Measurements from ENCODE around the gene CATSPERZ.

The CATSPERZ gene

DNA sequence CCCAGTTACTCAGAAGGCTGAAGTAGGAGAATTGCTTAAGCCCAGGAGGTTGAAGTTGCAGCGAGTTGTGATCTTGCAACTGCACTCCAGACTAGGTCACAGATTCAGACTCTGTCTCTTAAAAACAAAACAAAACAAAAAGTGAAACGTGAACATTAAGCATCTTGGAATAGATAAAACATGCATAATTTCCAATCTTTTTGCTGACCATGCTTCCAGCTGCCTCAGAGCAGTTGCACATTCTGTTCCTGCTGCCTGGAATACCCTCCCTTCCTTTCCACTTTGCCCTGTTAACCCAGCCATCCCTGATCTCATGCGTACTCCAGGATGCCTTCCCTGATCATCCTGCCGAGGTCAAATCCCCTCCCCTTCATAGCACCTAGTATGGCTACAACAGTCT lies 39.1 kb downstream of the CATSPERZ start:
- no peak overlapping the region for H2AFZ ChIP-seq (ENCODE audit: low read length)
- H3K14ac ChIP-seq (ENCODE audit: low read length): no peak overlapping the region
- no peaks in the 10 kb centered on the region for H3K36me3 ChIP-seq (replicated peaks in 1 of 2; ENCODE audit: control insufficient read depth in 2 of 2, insufficient read depth in 2 of 2, low read length in 2 of 2)
- H4K8ac ChIP-seq (ENCODE audit: low read depth, low read length): no peak overlapping the region
- no peak overlapping the region for H2BK15ac ChIP-seq (ENCODE audit: low read length)
- no peak overlapping the region for H2BK120ac ChIP-seq (ENCODE audit: low read depth, low read length)
- H3K9me3 ChIP-seq (replicated peaks in 1 of 2; ENCODE audit: control insufficient read depth in 2 of 2, insufficient read depth in 1 of 2, low read depth in 1 of 2, low read length in 2 of 2): no peaks in the 10 kb centered on the region
- H3K23ac ChIP-seq (ENCODE audit: low read depth, low read length, poor library complexity): no peak overlapping the region
- DNase-seq (ENCODE audit: low spot score): no peak
- H2AK5ac ChIP-seq (ENCODE audit: low read depth, low read length): no peak overlapping the region
- H2BK12ac ChIP-seq (ENCODE audit: low read length): peak overlapping the region; percentile 87
- no peak overlapping the region for H3K18ac ChIP-seq (ENCODE audit: low read length)
- peaks cover 0 to 41% (median 11%) of the 10 kb centered on the region in 3 experiments for H3K27me3 ChIP-seq (ENCODE audit: control insufficient read depth in 3 of 3, insufficient read depth in 3 of 3, low read depth in 1 of 3, low read length in 3 of 3)
- H3K4me3 ChIP-seq (ENCODE audit: low read length in 2 of 2): no peak overlapping the region
- no peak overlapping the region for H4K91ac ChIP-seq (ENCODE audit: low read depth, low read length, poor library complexity)
- H3K4me1 ChIP-seq (ENCODE audit: control insufficient read depth in 2 of 2, insufficient read depth in 1 of 2, low read depth in 1 of 2, low read length in 2 of 2): peaks cover 6 to 17% of the 10 kb centered on the region in 2 donors
- WGBS, 2 donors (ENCODE audit: extremely low coverage in 2 of 2, insufficient read length in 2 of 2, insufficient replicate concordance in 1 of 2): no CpG with 5 or more reads among the region's 4 CpGs
- peaks cover 1% of the 10 kb centered on the region for H3K79me1 ChIP-seq (ENCODE audit: low read depth, low read length)
- H3K4me2 ChIP-seq (ENCODE audit: insufficient read depth, low read length, poor library complexity, severe bottlenecking): no peak overlapping the region
- H3K27ac ChIP-seq (replicated peaks; ENCODE audit: low read length): no peak overlapping the region
- H2BK5ac ChIP-seq (ENCODE audit: low read length): no peak overlapping the region
- no peak overlapping the region for H3K9ac ChIP-seq (ENCODE audit: low read depth, low read length, poor library complexity)
- H3K4ac ChIP-seq (ENCODE audit: low read length): no peak overlapping the region

DNA sequence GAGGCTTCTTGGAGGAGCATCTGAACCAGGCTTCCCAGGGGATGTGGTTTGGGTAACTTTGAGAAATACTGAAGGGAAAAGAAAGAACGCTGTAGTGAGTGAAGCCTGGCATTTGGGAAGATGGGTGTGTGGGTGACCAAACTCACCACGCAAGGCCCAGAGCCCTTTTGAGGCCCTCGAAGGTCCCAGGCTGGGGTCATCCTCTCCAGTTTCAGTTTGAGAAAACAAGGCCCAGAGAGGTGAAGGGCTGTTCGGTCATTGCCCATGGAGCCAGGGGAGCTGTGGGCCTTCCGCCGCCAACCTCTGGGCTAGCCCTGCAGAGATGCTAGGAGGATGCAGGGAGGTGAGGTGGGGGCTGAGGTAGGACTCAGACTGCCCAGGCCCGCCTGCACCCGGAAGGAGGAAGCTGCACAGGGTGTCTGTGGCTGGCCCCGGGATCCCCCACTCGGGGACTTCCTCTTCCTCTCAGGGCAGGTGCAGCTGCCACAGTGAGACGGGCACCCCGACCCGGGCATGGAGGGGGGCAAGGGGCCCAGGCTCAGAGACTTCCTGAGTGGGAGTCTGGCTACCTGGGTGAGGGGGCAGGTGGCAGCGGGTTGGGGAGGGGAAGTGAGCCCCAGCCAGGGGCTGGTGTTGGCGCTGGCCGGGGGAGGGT lies 39.7 kb downstream of the CATSPERZ start, which contains the start of gene CCDC88B:
Gene CCDC88B, plus strand, starts transcription at position 451 of the 655 bp plus-strand sequence. Its CDS starts 63 bp downstream, at position 514.
- Histone ChIP-seq H3K36me3 (replicated peaks in 1 of 2; ENCODE audit: control insufficient read depth in 2 of 2, insufficient read depth in 2 of 2, low read length in 2 of 2) (no peaks in the 10 kb centered on the region), H2AFZ (ENCODE audit: low read length) (peak within 1 kb of the TSS; percentile 11), H3K4ac (ENCODE audit: low read length) (no peak within 1 kb of the TSS), H3K4me1 (ENCODE audit: control insufficient read depth in 2 of 2, insufficient read depth in 1 of 2, low read depth in 1 of 2, low read length in 2 of 2) (peaks cover 6 to 17% of the 10 kb centered on the region in 2 donors), H2BK120ac (ENCODE audit: low read depth, low read length) (no peak within 1 kb of the TSS), H3K9ac (ENCODE audit: low read depth, low read length, poor library complexity) (peak within 1 kb of the TSS; percentile 21), H3K4me3 (ENCODE audit: low read length in 2 of 2) (peak within 1 kb of the TSS in 1 of 2 donors; percentile 75), H3K9me3 (replicated peaks in 1 of 2; ENCODE audit: control insufficient read depth in 2 of 2, insufficient read depth in 1 of 2, low read depth in 1 of 2, low read length in 2 of 2) (no peaks in the 10 kb centered on the region), H2BK5ac (ENCODE audit: low read length) (no peak within 1 kb of the TSS), H3K14ac (ENCODE audit: low read length) (peak within 1 kb of the TSS; percentile 71), H3K27me3 (ENCODE audit: control insufficient read depth in 3 of 3, insufficient read depth in 3 of 3, low read depth in 1 of 3, low read length in 3 of 3) (peaks cover 0 to 41% (median 11%) of the 10 kb centered on the region in 3 experiments), H2AK5ac (ENCODE audit: low read depth, low read length) (peak within 1 kb of the TSS; percentile 97), H3K79me1 (ENCODE audit: low read depth, low read length) (peaks cover 1% of the 10 kb centered on the region), H2BK15ac (ENCODE audit: low read length) (peak within 1 kb of the TSS; percentile 63), H3K27ac (replicated peaks; ENCODE audit: low read length) (no peak within 1 kb of the TSS), H2BK12ac (ENCODE audit: low read length) (peak within 1 kb of the TSS; percentile 87), H3K4me2 (ENCODE audit: insufficient read depth, low read length, poor library complexity, severe bottlenecking) (peak within 1 kb of the TSS; percentile 92), H4K8ac (ENCODE audit: low read depth, low read length) (peak within 1 kb of the TSS; percentile 17), H3K18ac (ENCODE audit: low read length) (peak within 1 kb of the TSS; percentile 89), H4K91ac (ENCODE audit: low read depth, low read length, poor library complexity) (no peak within 1 kb of the TSS), H3K23ac (ENCODE audit: low read depth, low read length, poor library complexity) (peak within 1 kb of the TSS; percentile 55)
- DNase-seq (ENCODE audit: low spot score): no peak
- no CpG with 5 or more reads among the region's 16 CpGs for WGBS, 2 donors (ENCODE audit: extremely low coverage in 2 of 2, insufficient read length in 2 of 2, insufficient replicate concordance in 1 of 2)

DNA sequence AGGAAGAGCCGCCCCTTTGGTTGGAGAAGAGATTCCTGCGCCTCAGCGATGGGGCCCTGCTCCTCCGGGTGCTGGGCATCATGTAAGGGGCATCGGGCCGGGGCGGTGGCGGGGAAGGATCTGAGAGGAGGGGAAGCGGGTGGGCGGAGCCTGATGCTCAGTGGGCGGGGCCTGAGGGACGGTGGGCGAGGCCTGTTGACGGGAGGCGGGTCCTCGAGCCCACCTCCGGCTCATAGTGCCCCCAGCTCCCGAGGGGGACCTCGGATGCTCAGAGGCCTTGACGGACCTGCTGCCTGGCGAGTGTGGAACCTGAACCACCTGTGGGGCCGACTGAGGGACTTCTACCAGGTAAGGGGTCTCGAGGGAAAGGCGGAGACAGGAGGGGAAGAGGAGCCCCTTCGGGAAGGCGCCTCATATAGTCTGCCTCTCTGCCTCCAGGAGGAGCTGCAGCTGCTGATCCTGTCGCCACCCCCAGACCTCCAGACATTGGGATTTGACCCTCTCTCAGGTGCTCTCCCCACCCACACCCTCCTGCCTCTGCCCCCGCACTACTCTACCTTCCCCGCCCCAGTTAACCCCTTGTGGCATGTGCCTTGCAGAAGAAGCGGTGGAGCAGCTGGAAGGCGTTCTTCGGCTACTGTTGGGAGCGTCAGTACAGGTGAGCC lies 40.6 kb downstream of the CATSPERZ start:
- Histone ChIP-seq H2BK5ac (ENCODE audit: low read length) (no peak overlapping the region), H2AFZ (ENCODE audit: low read length) (peak overlapping the region; percentile 11), H3K36me3 (replicated peaks in 1 of 2; ENCODE audit: control insufficient read depth in 2 of 2, insufficient read depth in 2 of 2, low read length in 2 of 2) (no peaks in the 10 kb centered on the region), H3K4me2 (ENCODE audit: insufficient read depth, low read length, poor library complexity, severe bottlenecking) (peak overlapping the region; percentile 92), H3K27me3 (ENCODE audit: control insufficient read depth in 3 of 3, insufficient read depth in 3 of 3, low read depth in 1 of 3, low read length in 3 of 3) (peaks cover 0 to 41% (median 11%) of the 10 kb centered on the region in 3 experiments), H4K8ac (ENCODE audit: low read depth, low read length) (no peak overlapping the region), H3K18ac (ENCODE audit: low read length) (peak overlapping the region; percentile 89), H3K27ac (replicated peaks; ENCODE audit: low read length) (no peak overlapping the region), H2BK15ac (ENCODE audit: low read length) (peak overlapping the region; percentile 63), H2BK120ac (ENCODE audit: low read depth, low read length) (no peak overlapping the region), H3K4ac (ENCODE audit: low read length) (no peak overlapping the region), H4K91ac (ENCODE audit: low read depth, low read length, poor library complexity) (no peak overlapping the region), H3K9ac (ENCODE audit: low read depth, low read length, poor library complexity) (peak overlapping the region; percentile 21), H3K23ac (ENCODE audit: low read depth, low read length, poor library complexity) (peak overlapping the region; percentile 53), H2BK12ac (ENCODE audit: low read length) (peak overlapping the region; percentile 91), H3K9me3 (replicated peaks in 1 of 2; ENCODE audit: control insufficient read depth in 2 of 2, insufficient read depth in 1 of 2, low read depth in 1 of 2, low read length in 2 of 2) (no peaks in the 10 kb centered on the region), H3K4me3 (ENCODE audit: low read length in 2 of 2) (peak overlapping the region in 1 of 2 donors; percentile 75), H3K14ac (ENCODE audit: low read length) (no peak overlapping the region), H2AK5ac (ENCODE audit: low read depth, low read length) (peak overlapping the region; percentile 97), H3K4me1 (ENCODE audit: control insufficient read depth in 2 of 2, insufficient read depth in 1 of 2, low read depth in 1 of 2, low read length in 2 of 2) (peaks cover 6 to 16% of the 10 kb centered on the region in 2 donors), H3K79me1 (ENCODE audit: low read depth, low read length) (peaks cover 1% of the 10 kb centered on the region)
- no CpG with 5 or more reads among the region's 33 CpGs for WGBS, 2 donors (ENCODE audit: extremely low coverage in 2 of 2, insufficient read length in 2 of 2, insufficient replicate concordance in 1 of 2)
- peak; percentile 62 for DNase-seq (ENCODE audit: low spot score)

DNA sequence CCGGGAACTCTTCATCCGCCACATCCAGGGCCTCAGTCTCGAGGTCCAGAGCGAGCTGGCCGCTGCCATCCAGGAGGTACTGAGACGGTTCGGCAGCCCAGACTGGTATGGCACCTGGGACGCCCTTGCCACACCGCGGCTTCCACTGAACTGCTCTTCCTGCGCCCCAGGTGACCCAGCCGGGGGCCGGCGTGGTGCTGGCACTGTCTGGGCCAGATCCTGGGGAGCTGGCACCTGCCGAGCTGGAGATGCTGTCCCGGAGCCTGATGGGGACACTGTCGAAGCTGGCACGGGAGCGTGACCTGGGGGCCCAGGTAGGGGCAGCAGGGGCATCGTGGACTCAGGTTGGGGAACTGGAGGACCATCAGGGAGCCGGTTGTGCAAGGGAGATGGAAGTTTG lies 41.3 kb downstream of the CATSPERZ start:
- Histone ChIP-seq H3K4me1 (ENCODE audit: control insufficient read depth in 2 of 2, insufficient read depth in 1 of 2, low read depth in 1 of 2, low read length in 2 of 2) (peaks cover 6 to 16% of the 10 kb centered on the region in 2 donors), H3K36me3 (replicated peaks in 1 of 2; ENCODE audit: control insufficient read depth in 2 of 2, insufficient read depth in 2 of 2, low read length in 2 of 2) (no peaks in the 10 kb centered on the region)
- no peak for DNase-seq (ENCODE audit: low spot score)

More for the DNA sequence above, 41.3 kb downstream of the CATSPERZ start:
- H4K91ac ChIP-seq (ENCODE audit: low read depth, low read length, poor library complexity): no peak overlapping the region
- H3K4me2 ChIP-seq (ENCODE audit: insufficient read depth, low read length, poor library complexity, severe bottlenecking): no peak overlapping the region
- whole genome bisulfite sequencing, 2 donors (ENCODE audit: extremely low coverage in 2 of 2, insufficient read length in 2 of 2, insufficient replicate concordance in 1 of 2): no CpG with 5 or more reads among the region's 21 CpGs
- H2BK5ac ChIP-seq (ENCODE audit: low read length): no peak overlapping the region
- no peak overlapping the region for H2BK120ac ChIP-seq (ENCODE audit: low read depth, low read length)
- peaks cover 0 to 41% (median 11%) of the 10 kb centered on the region in 3 experiments for H3K27me3 ChIP-seq (ENCODE audit: control insufficient read depth in 3 of 3, insufficient read depth in 3 of 3, low read depth in 1 of 3, low read length in 3 of 3)
- peak overlapping the region; percentile 89 for H3K18ac ChIP-seq (ENCODE audit: low read length)
- peak overlapping the region; percentile 91 for H2BK12ac ChIP-seq (ENCODE audit: low read length)
- H3K9me3 ChIP-seq (replicated peaks in 1 of 2; ENCODE audit: control insufficient read depth in 2 of 2, insufficient read depth in 1 of 2, low read depth in 1 of 2, low read length in 2 of 2): no peaks in the 10 kb centered on the region
- peaks cover 1% of the 10 kb centered on the region for H3K79me1 ChIP-seq (ENCODE audit: low read depth, low read length)
- no peak overlapping the region for H4K8ac ChIP-seq (ENCODE audit: low read depth, low read length)
- no peak overlapping the region for H3K4me3 ChIP-seq (ENCODE audit: low read length in 2 of 2)
- no peak overlapping the region for H2AFZ ChIP-seq (ENCODE audit: low read length)
- no peak overlapping the region for H3K9ac ChIP-seq (ENCODE audit: low read depth, low read length, poor library complexity)
- peak overlapping the region; percentile 53 for H3K23ac ChIP-seq (ENCODE audit: low read depth, low read length, poor library complexity)
- H3K4ac ChIP-seq (ENCODE audit: low read length): no peak overlapping the region
- peak overlapping the region; percentile 92 for H2AK5ac ChIP-seq (ENCODE audit: low read depth, low read length)
- H3K27ac ChIP-seq (replicated peaks; ENCODE audit: low read length): no peak overlapping the region
- peak overlapping the region; percentile 63 for H2BK15ac ChIP-seq (ENCODE audit: low read length)
- no peak overlapping the region for H3K14ac ChIP-seq (ENCODE audit: low read length)

Data from neuronal stem cell (in vitro differentiated cells).